Astrocyte of the spinal cord (primary cell): ENCODE results near the gene KIF1C.
A peak's percentile ranks its signal among the peaks of the same experiment; 100 is the strongest.

Source experiments
- DNase-seq: peaks from one replicate; pipeline ENCODE4 v3.0.0; 2011; ENCODE audit warnings: low read depth, low spot score
- H3K4me3 ChIP-seq: 2 replicates; pipeline ENCODE4 v1.5.1; 2011; ENCODE audit warnings: low read depth, mild to moderate bottlenecking, low read length, moderate library complexity
- CTCF ChIP-seq: IDR thresholded peaks from 2 replicates; pipeline ENCODE4 v1.5.1; 2012; ENCODE audit warnings: low read depth, mild to moderate bottlenecking, low read length, inconsistent platforms
- in situ Hi-C: cut with HindIII; loops from 2 replicates; pipeline ENCODE4 v1.10.0; 2017; ENCODE audit warnings: low sequenced_read_pairs

The KIF1C gene

DNA sequence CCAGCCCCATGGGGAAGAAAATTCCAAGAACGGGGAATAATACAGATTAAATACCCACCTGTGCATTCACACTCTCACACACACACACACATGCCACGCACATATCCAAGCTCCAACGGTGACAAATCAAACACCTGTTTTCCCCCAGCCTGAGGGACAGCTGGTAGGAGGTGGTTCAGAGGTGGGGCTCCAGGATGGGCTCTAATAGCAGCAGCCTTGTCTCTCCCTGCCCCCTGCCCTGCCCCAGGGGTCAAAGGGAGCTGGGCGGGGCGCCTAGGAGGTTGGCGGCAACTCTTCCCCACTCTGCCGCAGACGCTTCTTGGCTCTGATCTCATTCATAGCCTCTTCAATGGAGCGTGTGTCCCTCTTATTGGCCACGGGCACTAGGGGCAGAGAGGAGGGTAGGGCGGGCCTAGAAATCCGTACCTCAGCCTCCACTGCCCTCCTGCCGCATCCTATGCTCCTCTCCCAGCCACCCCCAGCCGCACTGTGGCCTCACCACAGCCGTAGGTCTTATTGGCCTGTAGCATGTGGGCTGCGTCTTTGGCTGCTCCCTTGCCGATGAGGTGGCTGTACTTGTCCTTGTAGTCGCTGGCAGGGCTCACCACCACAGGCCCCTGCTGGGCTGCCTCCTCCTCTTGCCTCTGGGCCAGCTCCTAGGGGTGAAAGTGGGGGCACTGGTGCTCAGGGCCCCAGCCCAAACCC lies 38.3 kb upstream of the KIF1C start:
- H3K4me3 ChIP-seq: no peak overlapping the region
- TF ChIP-seq CTCF: no peak
- in situ Hi-C loops: no loop called here
- DNase-seq: no peak

- no peak for DNase-seq
- no peak overlapping the region for H3K4me3 ChIP-seq
- no peak for TF ChIP-seq CTCF
- in situ Hi-C loops: no loop called here
These were observed 37.3 kb upstream of the KIF1C start for GRCh38 chr17:4960279-4960922.

DNA sequence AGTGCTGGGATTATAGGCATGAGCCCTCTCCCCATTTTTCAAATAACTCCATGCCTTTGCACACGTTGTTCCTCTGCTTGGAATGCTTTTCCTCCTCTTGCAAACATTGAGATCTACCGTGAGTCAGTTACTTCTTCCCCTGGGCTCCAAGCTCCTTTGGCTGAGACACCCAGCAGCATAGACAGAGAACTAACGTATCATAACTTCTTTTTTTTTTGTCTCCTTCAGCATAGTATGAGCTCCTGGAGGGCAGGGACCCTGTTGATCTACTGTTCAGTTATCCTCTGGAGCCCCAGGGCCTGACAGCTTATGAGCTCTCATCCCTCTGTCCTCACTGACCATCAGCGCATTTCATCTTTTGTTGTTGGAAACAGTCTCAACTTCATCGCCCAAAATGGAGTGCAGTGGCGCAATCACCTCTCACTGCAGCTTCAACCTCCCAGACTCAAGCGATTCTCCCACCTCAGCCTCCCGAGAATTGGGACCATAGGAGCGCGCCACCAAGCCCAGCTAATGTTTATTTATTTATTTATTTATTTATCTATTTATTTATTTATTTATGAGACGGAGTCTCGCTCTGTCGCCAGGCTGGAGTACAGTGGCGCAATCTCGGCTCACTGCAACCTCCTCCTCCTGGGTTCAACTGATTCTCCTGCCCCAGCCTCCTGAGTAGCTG lies 32.3 kb upstream of the KIF1C start:
- in situ Hi-C loops: no loop called here
- H3K4me3 ChIP-seq: no peak overlapping the region
- DNase-seq: no peak
- no peak for TF ChIP-seq CTCF

GRCh38 chr17:4966844-4967538 lies 30.8 kb upstream of the KIF1C start:
- peak; percentile 100 for DNase-seq
- TF ChIP-seq CTCF: no peak
- in situ Hi-C loops: no loop called here
- H3K4me3 ChIP-seq: peak overlapping the region; percentile 65

GRCh38 chr17:4967539-4968485 lies 29.9 kb upstream of the KIF1C start, which contains the start of gene SPAG7:
TSS of gene SPAG7 (minus strand) at chr17:4967817. CDS start at chr17:4967804, 13 bp downstream.
- in situ Hi-C loops: no loop called here
- peak within 1 kb of the TSS; percentile 65 for H3K4me3 ChIP-seq
- no peak for TF ChIP-seq CTCF
- DNase-seq: peak; percentile 99
